ENCODE results near the gene ADAMTS17. TPM values are rescaled to one million over a fixed set of nuclear protein-coding genes. Genes with fewer than 3 reads are reported as not detected.
A peak's percentile ranks its signal among the peaks of the same experiment; 100 is the strongest.

The ADAMTS17 gene
- total RNA-seq, 1 donor from 2014 or later: 1.5 TPM

DNA sequence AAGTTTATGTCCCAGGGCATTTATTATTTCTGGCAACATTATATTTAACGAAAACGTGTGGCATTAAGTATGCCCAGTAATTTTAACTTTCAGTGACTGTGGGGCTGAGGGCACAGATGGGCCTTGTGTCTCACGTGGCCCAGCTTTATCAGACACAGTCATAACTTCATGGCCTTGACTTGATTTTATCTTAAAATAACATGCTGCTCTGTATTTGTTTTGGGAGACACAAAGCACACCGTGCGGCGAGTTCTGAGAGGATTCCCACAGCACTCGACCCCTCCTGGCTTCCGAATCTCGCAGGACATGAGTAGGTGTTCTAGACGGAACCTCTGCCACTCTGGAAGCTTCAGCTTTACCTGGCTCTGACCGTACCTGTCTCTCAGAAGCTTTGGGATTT is 180.8 kb downstream of the ADAMTS17 start:
- H3K79me2 ChIP-seq (ENCODE audit: low read depth): no peaks in the 10 kb centered on the region
- no peaks in the 10 kb centered on the region for H3K36me3 ChIP-seq
- no peaks in the 10 kb centered on the region for H3K9me3 Mint-ChIP-seq
- no peaks in the 10 kb centered on the region for H4K20me1 ChIP-seq (ENCODE audit: low read depth)
- H3F3A ChIP-seq (ENCODE audit: low read depth): no peaks in the 10 kb centered on the region
- H3K4me1 ChIP-seq: peaks cover 10% of the 10 kb centered on the region
- no peak overlapping the region for H2AFZ ChIP-seq (replicated peaks)
- H3K27me3 ChIP-seq: no peaks in the 10 kb centered on the region
- no peak overlapping the region for H3K4me3 Mint-ChIP-seq
- TF ChIP-seq EZH2 (IDR thresholded peaks at IDR 0.05): no peak
- no peak for TF ChIP-seq EZH2phosphoT487 (IDR thresholded peaks at IDR 0.05)
- DNase-seq (ENCODE audit: low spot score): no peak
- no peak overlapping the region for H3K27ac ChIP-seq
- H3K4me3 ChIP-seq: no peak overlapping the region
- H3K36me3 Mint-ChIP-seq: no peaks in the 10 kb centered on the region
- H3K4me1 Mint-ChIP-seq: peaks cover 5% of the 10 kb centered on the region
- H3K27me3 Mint-ChIP-seq (ENCODE audit: insufficient read depth, low read depth): no peaks in the 10 kb centered on the region
- H3K9me3 ChIP-seq (ENCODE audit: low read depth): no peaks in the 10 kb centered on the region
- H3K9ac ChIP-seq: no peak overlapping the region
- no peak overlapping the region for H3K4me2 ChIP-seq
- no peak overlapping the region for H3K27ac Mint-ChIP-seq

DNA sequence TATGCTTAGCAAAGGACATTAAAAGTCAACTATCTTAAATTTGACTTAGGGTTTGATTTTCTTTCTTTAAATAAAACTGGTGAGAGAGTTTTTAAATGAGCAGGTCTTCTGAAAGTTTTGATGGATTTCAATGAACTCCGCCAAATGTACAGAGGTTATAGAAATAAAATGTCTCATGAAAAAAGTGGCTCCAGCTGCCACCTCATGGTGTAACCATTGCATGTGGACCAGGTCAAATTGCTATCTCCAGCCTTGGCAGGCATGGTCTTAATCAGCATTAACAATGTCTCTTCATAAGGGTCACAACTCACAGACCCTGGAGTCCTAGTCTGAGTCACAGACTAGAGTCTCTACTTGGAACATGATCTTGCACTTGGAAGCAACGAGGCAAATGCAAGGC is 182.3 kb downstream of the ADAMTS17 start:
- Histone ChIP-seq H3K79me2 (ENCODE audit: low read depth) (no peaks in the 10 kb centered on the region), H3K4me1 (peaks cover 10% of the 10 kb centered on the region), H3F3A (ENCODE audit: low read depth) (no peaks in the 10 kb centered on the region), H3K27me3 (no peaks in the 10 kb centered on the region), H3K4me3 (no peak overlapping the region), H3K9me3 (ENCODE audit: low read depth) (no peaks in the 10 kb centered on the region), H3K4me2 (no peak overlapping the region), H3K9ac (no peak overlapping the region), H4K20me1 (ENCODE audit: low read depth) (no peaks in the 10 kb centered on the region), H3K36me3 (no peaks in the 10 kb centered on the region), H2AFZ (replicated peaks) (no peak overlapping the region), H3K27ac (no peak overlapping the region)
- DNase-seq (ENCODE audit: low spot score): no peak
- H3K36me3 Mint-ChIP-seq: no peaks in the 10 kb centered on the region
- no peaks in the 10 kb centered on the region for H3K27me3 Mint-ChIP-seq (ENCODE audit: insufficient read depth, low read depth)
- H3K4me1 Mint-ChIP-seq: peaks cover 5% of the 10 kb centered on the region
- H3K27ac Mint-ChIP-seq: no peak overlapping the region
- TF ChIP-seq, protein P1, sequence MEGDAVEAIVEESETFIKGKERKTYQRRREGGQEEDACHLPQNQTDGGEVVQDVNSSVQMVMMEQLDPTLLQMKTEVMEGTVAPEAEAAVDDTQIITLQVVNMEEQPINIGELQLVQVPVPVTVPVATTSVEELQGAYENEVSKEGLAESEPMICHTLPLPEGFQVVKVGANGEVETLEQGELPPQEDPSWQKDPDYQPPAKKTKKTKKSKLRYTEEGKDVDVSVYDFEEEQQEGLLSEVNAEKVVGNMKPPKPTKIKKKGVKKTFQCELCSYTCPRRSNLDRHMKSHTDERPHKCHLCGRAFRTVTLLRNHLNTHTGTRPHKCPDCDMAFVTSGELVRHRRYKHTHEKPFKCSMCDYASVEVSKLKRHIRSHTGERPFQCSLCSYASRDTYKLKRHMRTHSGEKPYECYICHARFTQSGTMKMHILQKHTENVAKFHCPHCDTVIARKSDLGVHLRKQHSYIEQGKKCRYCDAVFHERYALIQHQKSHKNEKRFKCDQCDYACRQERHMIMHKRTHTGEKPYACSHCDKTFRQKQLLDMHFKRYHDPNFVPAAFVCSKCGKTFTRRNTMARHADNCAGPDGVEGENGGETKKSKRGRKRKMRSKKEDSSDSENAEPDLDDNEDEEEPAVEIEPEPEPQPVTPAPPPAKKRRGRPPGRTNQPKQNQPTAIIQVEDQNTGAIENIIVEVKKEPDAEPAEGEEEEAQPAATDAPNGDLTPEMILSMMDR (IDR thresholded peaks at IDR 0.05): no peak
- no peak for TF ChIP-seq EZH2phosphoT487 (IDR thresholded peaks at IDR 0.05)
- TF ChIP-seq EZH2 (IDR thresholded peaks at IDR 0.05): no peak
- H3K4me3 Mint-ChIP-seq: no peak overlapping the region
- H3K9me3 Mint-ChIP-seq: no peaks in the 10 kb centered on the region

DNA sequence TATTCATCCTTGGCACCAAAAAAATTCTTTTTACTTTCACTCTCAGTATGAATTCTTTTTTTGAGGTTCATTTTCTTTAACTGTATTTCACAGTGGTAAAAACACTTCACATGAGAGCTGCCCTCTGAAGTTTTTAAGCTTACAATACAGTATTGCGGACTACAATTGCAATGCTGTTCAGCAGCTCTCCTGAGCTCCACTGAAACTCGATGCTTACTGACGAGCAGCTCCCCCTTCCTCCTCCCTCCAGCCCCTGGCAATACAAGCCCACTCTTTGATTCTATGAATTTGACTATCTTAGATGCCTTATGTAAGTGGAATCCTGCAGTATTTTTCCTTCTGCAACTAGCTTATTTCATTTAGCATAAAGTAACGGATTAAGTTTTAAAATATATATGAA is 183.4 kb downstream of the ADAMTS17 start:
- H3K9me3 Mint-ChIP-seq: no peaks in the 10 kb centered on the region
- H3K4me3 ChIP-seq: no peak overlapping the region
- peak; percentile 41 for DNase-seq (ENCODE audit: low spot score)
- H3K36me3 ChIP-seq: no peaks in the 10 kb centered on the region
- no peaks in the 10 kb centered on the region for H3K9me3 ChIP-seq (ENCODE audit: low read depth)
- TF ChIP-seq EZH2phosphoT487 (IDR thresholded peaks at IDR 0.05): no peak
- TF ChIP-seq, protein P1 (IDR thresholded peaks at IDR 0.05): no peak
- TF ChIP-seq EZH2 (IDR thresholded peaks at IDR 0.05): no peak
- H3K36me3 Mint-ChIP-seq: no peaks in the 10 kb centered on the region
- H3K27me3 ChIP-seq: no peaks in the 10 kb centered on the region
- no peaks in the 10 kb centered on the region for H3K79me2 ChIP-seq (ENCODE audit: low read depth)
- no peak overlapping the region for H3K4me3 Mint-ChIP-seq
- no peak overlapping the region for H3K27ac ChIP-seq
- no peaks in the 10 kb centered on the region for H3F3A ChIP-seq (ENCODE audit: low read depth)
- H3K4me2 ChIP-seq: peak overlapping the region; percentile 6
- no peaks in the 10 kb centered on the region for H4K20me1 ChIP-seq (ENCODE audit: low read depth)
- no peak overlapping the region for H3K27ac Mint-ChIP-seq
- H2AFZ ChIP-seq (replicated peaks): no peak overlapping the region
- no peaks in the 10 kb centered on the region for H3K27me3 Mint-ChIP-seq (ENCODE audit: insufficient read depth, low read depth)
- peaks cover 10% of the 10 kb centered on the region for H3K4me1 ChIP-seq
- no peak overlapping the region for H3K9ac ChIP-seq
- H3K4me1 Mint-ChIP-seq: peaks cover 5% of the 10 kb centered on the region

DNA sequence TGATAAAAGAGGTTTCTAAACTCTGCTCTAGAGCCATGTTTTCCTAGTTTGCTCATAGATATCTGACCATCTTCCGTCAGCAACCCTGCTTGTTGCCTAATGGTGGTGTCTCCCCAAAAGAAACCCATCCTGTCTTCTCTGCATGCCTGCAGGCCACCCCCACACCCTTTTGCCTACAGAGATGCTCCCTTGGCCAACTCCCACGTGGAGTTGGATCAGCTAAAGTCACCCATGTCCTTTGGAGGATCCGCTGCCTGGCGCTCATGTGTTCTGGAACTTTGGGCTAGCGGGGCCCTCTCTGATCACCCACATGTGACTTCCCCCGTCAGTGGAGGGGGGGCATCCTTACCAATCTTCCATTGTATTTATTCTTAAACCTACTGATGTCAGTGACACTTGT is 185.6 kb downstream of the ADAMTS17 start:
- DNase-seq (ENCODE audit: low spot score): no peak

More for the DNA sequence above, 185.6 kb downstream of the ADAMTS17 start:
- no peak overlapping the region for H3K27ac Mint-ChIP-seq
- no peak overlapping the region for H3K4me3 ChIP-seq
- no peak overlapping the region for H3K27ac ChIP-seq
- no peaks in the 10 kb centered on the region for H3F3A ChIP-seq (ENCODE audit: low read depth)
- H2AFZ ChIP-seq (replicated peaks): no peak overlapping the region
- peaks cover 10% of the 10 kb centered on the region for H3K4me1 ChIP-seq
- no peaks in the 10 kb centered on the region for H3K27me3 Mint-ChIP-seq (ENCODE audit: insufficient read depth, low read depth)
- H3K36me3 Mint-ChIP-seq: no peaks in the 10 kb centered on the region
- no peak overlapping the region for H3K4me3 Mint-ChIP-seq
- no peak overlapping the region for H3K9ac ChIP-seq
- TF ChIP-seq EZH2phosphoT487 (IDR thresholded peaks at IDR 0.05) (no peak), EZH2 (IDR thresholded peaks at IDR 0.05) (no peak)
- TF ChIP-seq, protein P1 (IDR thresholded peaks at IDR 0.05): no peak
- H3K9me3 ChIP-seq (ENCODE audit: low read depth): no peaks in the 10 kb centered on the region
- H3K9me3 Mint-ChIP-seq: no peaks in the 10 kb centered on the region
- H4K20me1 ChIP-seq (ENCODE audit: low read depth): no peaks in the 10 kb centered on the region
- H3K27me3 ChIP-seq: no peaks in the 10 kb centered on the region
- H3K79me2 ChIP-seq (ENCODE audit: low read depth): no peaks in the 10 kb centered on the region
- H3K4me2 ChIP-seq: no peak overlapping the region
- peaks cover 5% of the 10 kb centered on the region for H3K4me1 Mint-ChIP-seq
- H3K36me3 ChIP-seq: no peaks in the 10 kb centered on the region

All from neural progenitor cell (in vitro differentiated cells).